ENCODE measurements around the gene DAZAP1. TPM values are rescaled to one million over a fixed set of nuclear protein-coding genes. Genes with fewer than 3 reads are reported as not detected.

The DAZAP1 gene
- total and polyA plus RNA-seq, 4 donors = 5.4 to 45.0 (median 29.7) TPM

GRCh38 chr19:1426736-1427135, 19.4 kb downstream of the DAZAP1 start:
- TF ChIP-seq SP1 (IDR thresholded peaks at IDR 0.05) (no peak), RXRA (IDR thresholded peaks at IDR 0.05) (no peak), GABPA (IDR thresholded peaks at IDR 0.05 in 1 of 2, conservative IDR thresholded peaks at IDR 0.05 in 1 of 2) (no peak), FOXA2 (IDR thresholded peaks at IDR 0.05) (no peak), REST (IDR thresholded peaks at IDR 0.05) (no peak), RAD21 (IDR thresholded peaks at IDR 0.05) (no peak), FOXA1 (IDR thresholded peaks at IDR 0.05) (no peak), ZBTB33 (IDR thresholded peaks at IDR 0.05) (no peak), HNF4G (IDR thresholded peaks at IDR 0.05) (no peak), EGR1 (IDR thresholded peaks at IDR 0.05; ENCODE audit: low read depth in 2 of 2) (no peak), TAF1 (conservative IDR thresholded peaks at IDR 0.05) (no peak), JUND (IDR thresholded peaks at IDR 0.05) (no peak), NR2F2 (IDR thresholded peaks at IDR 0.05) (no peak), HNF4A (conservative IDR thresholded peaks at IDR 0.05) (no peak), YY1 (IDR thresholded peaks at IDR 0.05) (no peak)
- TF ChIP-seq, protein P1, sequence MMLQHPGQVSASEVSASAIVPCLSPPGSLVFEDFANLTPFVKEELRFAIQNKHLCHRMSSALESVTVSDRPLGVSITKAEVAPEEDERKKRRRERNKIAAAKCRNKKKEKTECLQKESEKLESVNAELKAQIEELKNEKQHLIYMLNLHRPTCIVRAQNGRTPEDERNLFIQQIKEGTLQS (IDR thresholded peaks at IDR 0.05) = no peak
- TF ChIP-seq, protein P2, sequence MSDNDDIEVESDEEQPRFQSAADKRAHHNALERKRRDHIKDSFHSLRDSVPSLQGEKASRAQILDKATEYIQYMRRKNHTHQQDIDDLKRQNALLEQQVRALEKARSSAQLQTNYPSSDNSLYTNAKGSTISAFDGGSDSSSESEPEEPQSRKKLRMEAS (IDR thresholded peaks at IDR 0.05) = no peak
- TF ChIP-seq, protein P3, sequence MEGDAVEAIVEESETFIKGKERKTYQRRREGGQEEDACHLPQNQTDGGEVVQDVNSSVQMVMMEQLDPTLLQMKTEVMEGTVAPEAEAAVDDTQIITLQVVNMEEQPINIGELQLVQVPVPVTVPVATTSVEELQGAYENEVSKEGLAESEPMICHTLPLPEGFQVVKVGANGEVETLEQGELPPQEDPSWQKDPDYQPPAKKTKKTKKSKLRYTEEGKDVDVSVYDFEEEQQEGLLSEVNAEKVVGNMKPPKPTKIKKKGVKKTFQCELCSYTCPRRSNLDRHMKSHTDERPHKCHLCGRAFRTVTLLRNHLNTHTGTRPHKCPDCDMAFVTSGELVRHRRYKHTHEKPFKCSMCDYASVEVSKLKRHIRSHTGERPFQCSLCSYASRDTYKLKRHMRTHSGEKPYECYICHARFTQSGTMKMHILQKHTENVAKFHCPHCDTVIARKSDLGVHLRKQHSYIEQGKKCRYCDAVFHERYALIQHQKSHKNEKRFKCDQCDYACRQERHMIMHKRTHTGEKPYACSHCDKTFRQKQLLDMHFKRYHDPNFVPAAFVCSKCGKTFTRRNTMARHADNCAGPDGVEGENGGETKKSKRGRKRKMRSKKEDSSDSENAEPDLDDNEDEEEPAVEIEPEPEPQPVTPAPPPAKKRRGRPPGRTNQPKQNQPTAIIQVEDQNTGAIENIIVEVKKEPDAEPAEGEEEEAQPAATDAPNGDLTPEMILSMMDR (IDR thresholded peaks at IDR 0.05; ENCODE audit: low read depth, low read length, missing input control) = no peak
- H3K27ac ChIP-seq (ENCODE audit: low read depth in 1 of 2, low read length in 2 of 2) = no peak overlapping the region
- no peak overlapping the region for H3K4me3 ChIP-seq (ENCODE audit: low read depth in 1 of 3, low read length in 3 of 3)
- 88% methylated on average over 9 of the region's 9 CpGs for WGBS
- no peaks in the 10 kb centered on the region for H3K9me3 ChIP-seq (ENCODE audit: control insufficient read depth in 4 of 4, low read length in 3 of 4)
- no peak overlapping the region for H3K9ac ChIP-seq (ENCODE audit: low read depth in 1 of 2, low read length in 2 of 2)
- H3K27me3 ChIP-seq (ENCODE audit: control insufficient read depth in 4 of 4, insufficient read depth in 4 of 4, low read length in 3 of 4) = no peaks in the 10 kb centered on the region
- peaks cover 6 to 42% (median 27%) of the 10 kb centered on the region in 4 donors for H3K4me1 ChIP-seq (ENCODE audit: control insufficient read depth in 4 of 4, insufficient read depth in 4 of 4, low read length in 3 of 4)
- DNase-seq (ENCODE audit: low spot score) = no peak
- peaks cover 13 to 32% (median 27%) of the 10 kb centered on the region in 4 donors for H3K36me3 ChIP-seq (ENCODE audit: control insufficient read depth in 4 of 4, insufficient read depth in 3 of 4, low read depth in 1 of 4, low read length in 3 of 4)
